GM12878 (cell line): ENCODE results near the gene FAIM. TPM values are rescaled to one million over a fixed set of nuclear protein-coding genes. Genes with fewer than 3 reads are reported as not detected.

Experiments used
- ATAC-seq: fragments of 200-7000 bp; cut with Tn5 transposase; 3 replicates; pipeline ENCODE4 v1.9.1; 2020; ENCODE audit warnings: mild to moderate bottlenecking, moderate library complexity
- BruUV-seq: library from RNA; stranded (reverse); fragments of 400-500 nt; replicated peaks from 2 replicates; lab custom pipeline; 2021; lab: Mats Ljungman, UMichigan
- CTCF ChIA-PET: fragments of 300-600 bp; sonication (Branson Sonifier 250); formaldehyde crosslinking; extraction: SDS; loops from one replicate; lab custom pipeline; 2021; ENCODE audit warnings: inconsistent platforms; lab: Yijun Ruan, JAX
- POLR2A ChIA-PET: fragments of 350-600 bp; formaldehyde crosslinking; extraction: SDS; loops from one replicate; lab custom pipeline; 2021; ENCODE audit warnings: inconsistent platforms; lab: Charles Lee
- RAD21 ChIA-PET: fragments of 300-600 bp; sonication (Branson Sonifier 250); formaldehyde crosslinking; loops from one replicate; lab custom pipeline; 2023; ENCODE audit warnings: antibody characterized with exemption; ENCODE audit not compliant: unreplicated experiment; lab: Charles Lee
- SMC1A ChIA-PET: fragments of 300-600 bp; sonication (Branson Sonifier 250); formaldehyde crosslinking; loops from one replicate; lab custom pipeline; 2023; ENCODE audit not compliant: unreplicated experiment, uncharacterized antibody; lab: Charles Lee
- DNase-seq: peaks from one replicate; pipeline ENCODE4 v3.0.0-alpha.2; 2011; ENCODE audit warnings: low read depth, low spot score
- FAIRE-seq: peaks from 3 replicates; lab custom pipeline; 2011; peaks lifted over from hg19 to GRCh38; lab: Jason Lieb, UNC
- H2AFZ ChIP-seq: 2 replicates; pipeline ENCODE4 v1.6.0; 2011; ENCODE audit warnings: low read depth, low read length, control low read depth; ENCODE audit not compliant: control insufficient read depth
- H3K27ac ChIP-seq: 2 replicates; pipeline ENCODE4 v1.5.1; 2011; ENCODE audit warnings: control low read depth; ENCODE audit not compliant: control insufficient read depth, insufficient read depth
- H3K27me3 ChIP-seq, 2 experiments: replicated peaks in 1 of 2; 2 replicates each; pipeline versions ENCODE4 v1.6.0 to v1.6.1; 2011; ENCODE audit warnings: low read length in 1 of 2; ENCODE audit not compliant: control insufficient read depth in 2 of 2, insufficient read depth in 2 of 2
- H3K36me3 ChIP-seq, 2 experiments: 2 replicates each; pipeline ENCODE4 v1.5.1; 2011; ENCODE audit warnings: low read length in 1 of 2; ENCODE audit not compliant: control insufficient read depth in 2 of 2, insufficient read depth in 2 of 2
- H3K4me1 ChIP-seq: 2 replicates; pipeline ENCODE4 v1.6.1; 2011; ENCODE audit warnings: mild to moderate bottlenecking, low read length, moderate library complexity, mixed read lengths; ENCODE audit not compliant: control insufficient read depth, insufficient read depth
- H3K4me2 ChIP-seq: 2 replicates; pipeline ENCODE4 v1.6.0; 2011; ENCODE audit warnings: control low read depth; ENCODE audit not compliant: control insufficient read depth, insufficient read depth
- H3K4me3 ChIP-seq: fragments of 200-600 bp; sonication (generic); 2 replicates; pipeline ENCODE4 v1.5.1; 2016
- H3K79me2 ChIP-seq: 2 replicates; pipeline ENCODE4 v1.6.0; 2011; ENCODE audit warnings: low read length; ENCODE audit not compliant: control insufficient read depth, insufficient read depth
- H3K9ac ChIP-seq: 2 replicates; pipeline ENCODE4 v1.8.0; 2011; ENCODE audit warnings: low read length, control low read depth, mixed read lengths; ENCODE audit not compliant: control insufficient read depth, insufficient read depth
- H3K9me3 ChIP-seq: replicated peaks from 3 replicates; pipeline ENCODE4 v1.5.1; 2011; ENCODE audit warnings: mild to moderate bottlenecking, low read length; ENCODE audit not compliant: control insufficient read depth, insufficient read depth
- H4K20me1 ChIP-seq: 2 replicates; pipeline ENCODE4 v1.6.0; 2011; ENCODE audit not compliant: control insufficient read depth, insufficient read depth
- BCL3 ChIP-seq: IDR thresholded peaks from 2 replicates; pipeline ENCODE4 v1.6.1; 2011; ENCODE audit warnings: borderline replicate concordance, low read depth, mild to moderate bottlenecking, moderate library complexity, low read length; ENCODE audit not compliant: insufficient read depth, poor library complexity, severe bottlenecking
- CBFB ChIP-seq: IDR thresholded peaks from 2 replicates; pipeline ENCODE4 v1.6.1; 2016; ENCODE audit warnings: antibody characterized with exemption, low read depth
- CHD4 ChIP-seq: fragments of 200-600 bp; sonication (generic); IDR thresholded peaks from 2 replicates; pipeline ENCODE4 v1.6.1; 2016; ENCODE audit warnings: mild to moderate bottlenecking
- E2F4 ChIP-seq: IDR thresholded peaks from 2 replicates; pipeline ENCODE4 v1.6.1; 2012; ENCODE audit warnings: low read depth, low read length, improper control_type of control experiment
- E4F1 ChIP-seq: fragments of 450-650 bp; IDR thresholded peaks from 2 replicates; pipeline ENCODE4 v1.6.1; 2018; ENCODE audit warnings: borderline replicate concordance, mild to moderate bottlenecking; ENCODE audit not compliant: partially characterized antibody
- IRF3 ChIP-seq: fragments of 450-650 bp; IDR thresholded peaks from 2 replicates; pipeline ENCODE4 v1.6.1; 2014; ENCODE audit warnings: mild to moderate bottlenecking
- KLF5 ChIP-seq: fragments of 450-650 bp; IDR thresholded peaks from 2 replicates; pipeline ENCODE4 v1.6.1; 2014; ENCODE audit warnings: mild to moderate bottlenecking; ENCODE audit not compliant: partially characterized antibody
- NR2C2 ChIP-seq: IDR thresholded peaks from 2 replicates; pipeline ENCODE4 v1.6.1; 2011; ENCODE audit warnings: borderline replicate concordance, low read depth; ENCODE audit not compliant: control insufficient read depth, insufficient read length
- SMC3 ChIP-seq: IDR thresholded peaks from 2 replicates; pipeline ENCODE4 v1.6.1; 2011; ENCODE audit warnings: low read length, improper control_type of control experiment, borderline replicate concordance
- ZNF207 ChIP-seq: fragments of 450-650 bp; IDR thresholded peaks from 2 replicates; pipeline ENCODE4 v1.6.1; 2014; ENCODE audit warnings: antibody characterized with exemption, mild to moderate bottlenecking, borderline replicate concordance
- WGBS: methylation state at CpG from one replicate; pipeline ENCODE4 v1.1.6; 2016; ENCODE audit warnings: low lambda C conversion rate; ENCODE audit not compliant: insufficient replicate concordance, insufficient coverage; ENCODE audit errors: missing lambda C conversion rate; 5-methylcytosine and 5-hydroxymethylcytosine counted together
- in situ Hi-C: fragments of 300-500 bp; cut with MboI; formaldehyde crosslinking; loops from 9 replicates; pipeline ENCODE4 v1.14.3; 2018; ENCODE audit warnings: mixed read lengths
- intact Hi-C: fragments of 100-400 bp; cut with micrococcal nuclease; formaldehyde crosslinking; loops from one replicate; pipeline ENCODE4 v1.14.2; 2022; ENCODE audit not compliant: unreplicated experiment
- polyA plus RNA-seq, 11 experiments: library from polyadenylated mRNA; depleted of rRNA in 4 of 11; unstranded in 6 of 11; stranded (reverse) in 5 of 11; fragments of >200 nt; fragmentation: Nextera tagmentation in 4 of 11; fragmentation: Illumina TruSeq in 1 of 11; extraction: Ambion mirVana in 4 of 11; extraction: Trizol in 1 of 11; gene quantifications; 1 replicate in 1 of 11; 2 replicates in 10 of 11; pipeline versions ENCODE4 v1.2.1 to v1.2.3, GENCODE V29; 2011 to 2016; ENCODE audit warnings: inconsistent platforms in 2 of 11, missing spikeins in 2 of 11, low read depth in 1 of 11
- total RNA-seq, 4 experiments: library from RNA; depleted of rRNA in 3 of 4; stranded (reverse); fragments of >200 nt in 3 of 4; fragmentation: Illumina TruSeq in 1 of 4; extraction: Trizol in 1 of 4; gene quantifications; 2 replicates each; pipeline versions ENCODE4 v1.2.1 to v1.2.3, GENCODE V29; 2013 to 2021

FAIM gene
- total and polyA plus RNA-seq, 10 of the 15 experiments (the other 5 are each of a cell fraction or from before 2014, with no cell fraction given) = 9.3 to 34.0 (median 23.5) TPM

GRCh38 chr3:138588445-138588844 lies 20.1 kb upstream of the FAIM start:
- TF ChIP-seq BCL3 = peak; percentile 40
- no peak for TF ChIP-seq CBFB
- no peaks in the 10 kb centered on the region for H3K79me2 ChIP-seq
- 3% methylated on average over 5 of the region's 5 CpGs for WGBS
- H2AFZ ChIP-seq = no peak overlapping the region
- no peak overlapping the region for H3K9ac ChIP-seq
- ATAC-seq = no peak
- no peak overlapping the region for H3K27ac ChIP-seq
- H3K4me2 ChIP-seq = no peak overlapping the region
- in situ Hi-C loops = no loop called here
- no peak for FAIRE-seq
- CTCF ChIA-PET = interaction anchor here (14.3 kb wide), 1 partner anchor 328 kb away, joined by 451 read pairs; no protein-coding TSS in a partner anchor
- RAD21 ChIA-PET = interaction anchor here (7.5 kb wide), 1 partner anchor 328 kb away, joined by 166 read pairs; no protein-coding TSS in a partner anchor
- intact Hi-C loops = no loop called here
- no peaks in the 10 kb centered on the region for H4K20me1 ChIP-seq
- H3K4me1 ChIP-seq = no peaks in the 10 kb centered on the region; the same call in 1 of the 2 replicates
- BruUV-seq = no TSS peak
- H3K4me3 ChIP-seq = no peak overlapping the region
- SMC1A ChIA-PET = interaction anchor here (1.1 kb wide), 1 partner anchor 109 kb away, joined by 3 read pairs; no protein-coding TSS in a partner anchor
- no peaks in the 10 kb centered on the region for H3K36me3 ChIP-seq
- POLR2A ChIA-PET = no interaction called here
- no peaks in the 10 kb centered on the region for H3K9me3 ChIP-seq
- no peaks in the 10 kb centered on the region for H3K27me3 ChIP-seq
- DNase-seq = no peak

- Histone ChIP-seq H2AFZ (no peak overlapping the region), H3K4me2 (no peak overlapping the region), H3K36me3 (no peaks in the 10 kb centered on the region), H4K20me1 (no peaks in the 10 kb centered on the region), H3K4me3 (no peak overlapping the region), H3K27ac (no peak overlapping the region), H3K9me3 (no peaks in the 10 kb centered on the region), H3K4me1 (peaks cover 6% of the 10 kb centered on the region), H3K27me3 (no peaks in the 10 kb centered on the region; a peak in 1 of 4 replicates), H3K9ac (no peak overlapping the region), H3K79me2 (no peaks in the 10 kb centered on the region)
- intact Hi-C loops = loop anchor here (5.0 kb wide), 1 partner anchor 246 kb away; no protein-coding TSS in a partner anchor
- RAD21 ChIA-PET = interaction anchor here (1.2 to 7.5 kb wide), 4 partner anchors 11 to 331 kb away, joined by 4 to 166 read pairs (median 21); no protein-coding TSS in a partner anchor
- no peak for ATAC-seq
- CTCF ChIA-PET = interaction anchor here (1.1 to 14.3 kb wide), 11 partner anchors 11 to 325 kb away, joined by 3 to 451 read pairs (median 5); no protein-coding TSS in a partner anchor
- in situ Hi-C loops = no loop called here
- BruUV-seq = no TSS peak
- 11% methylated on average over 1 of the region's 1 CpG for WGBS
- POLR2A ChIA-PET = interaction anchor here (0.7 to 1.2 kb wide), 2 partner anchors 8 to 34 kb away, joined by 3 read pairs; no protein-coding TSS in a partner anchor
- SMC1A ChIA-PET = interaction anchor here (0.6 to 6.9 kb wide), 11 partner anchors 12 to 333 kb away, joined by 3 to 132 read pairs (median 3); no protein-coding TSS in a partner anchor
- no peak for FAIRE-seq
- DNase-seq = no peak
- TF ChIP-seq IRF3 (no peak), E4F1 (no peak), ZNF207 (no peak), SMC3 (no peak), CHD4 (no peak), NR2C2 (no peak), KLF5 (no peak), E2F4 (no peak)
Observed at GRCh38 chr3:138591392-138591791, 17.2 kb upstream of the FAIM start.
